NT2/D1 (cell line): Measurements from ENCODE around the gene CRACR2A.

Experiments
- SUZ12 ChIP-seq: IDR thresholded peaks from 2 replicates; pipeline ENCODE4 v1.6.1; 2011; ENCODE audit not compliant: insufficient read length, insufficient read depth; ENCODE audit errors: extremely low read depth
- YY1 ChIP-seq: IDR thresholded peaks from 2 replicates; pipeline ENCODE4 v1.6.1; 2011; ENCODE audit not compliant: insufficient read length, insufficient read depth
- ZNF274 ChIP-seq: IDR thresholded peaks from 2 replicates; pipeline ENCODE4 v1.6.1; 2011; ENCODE audit warnings: mild to moderate bottlenecking, low read depth, low read length

DNA sequence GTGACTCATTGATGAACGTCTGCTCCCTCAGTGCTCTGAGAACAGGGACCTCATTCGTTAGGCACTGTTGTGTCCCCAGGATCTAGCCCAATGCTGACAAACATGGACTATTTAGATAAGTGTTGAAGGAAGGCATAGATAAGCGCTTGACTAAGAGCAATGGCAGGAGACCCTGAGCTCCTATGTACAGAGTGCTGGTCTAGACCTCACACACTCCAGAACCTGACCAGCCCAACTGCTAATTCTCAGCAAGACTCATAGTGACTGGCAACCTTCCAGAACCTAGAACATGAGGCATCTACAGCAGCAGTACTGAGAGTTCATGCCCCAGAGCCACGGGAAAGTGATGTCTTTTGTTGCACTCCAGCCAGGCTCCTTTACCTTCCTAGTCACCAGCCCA lies 69.2 kb downstream of the CRACR2A start:
- TF ChIP-seq ZNF274 (no peak), SUZ12 (no peak), YY1 (no peak)
